ENCODE data around the gene IER3. TPM values are rescaled to one million over a fixed set of nuclear protein-coding genes. Genes with fewer than 3 reads are reported as not detected.
A peak's percentile ranks its signal among the peaks of the same experiment; 100 is the strongest.

The IER3 gene
- total RNA-seq (10 to 100 TPM in 7 of 9 donors, 1 to 10 TPM in 2; 1.6 to 66.2 (median 38.2) TPM), polyA plus RNA-seq (100 to 1,000 TPM in 1 of 3 donors, 10 to 100 TPM in 2; 10.3 to 136 (median 49.1) TPM)
- long read RNA-seq, donor 1, partial matches to known transcripts = 0 of 13 reads
- long read RNA-seq, donor 1, other reads (novel, unspliced or antisense) = 7 of 13 reads
- long read RNA-seq, donor 2, partial matches to known transcripts = 0 of 4 reads
- long read RNA-seq, donor 2, other reads (novel, unspliced or antisense) = 0 of 4 reads
- long read RNA-seq, donor 3, partial matches to known transcripts = 0 of 3 reads
- long read RNA-seq, donor 3, other reads (novel, unspliced or antisense) = 0 of 3 reads
- long read RNA-seq, donor 4, transcript IER3-201 (2 exons, 1,244 nt) = major isoform, 5 of 8 reads
- long read RNA-seq, donor 4, partial matches to known transcripts = 0 of 8 reads
- long read RNA-seq, donor 4, other reads (novel, unspliced or antisense) = 0 of 8 reads
- long read RNA-seq, donor 5, transcript IER3-201 (2 exons, 1,244 nt) = major isoform, 26 of 29 reads
- long read RNA-seq, donor 5, partial matches to known transcripts = 0 of 29 reads
- long read RNA-seq, donor 5, other reads (novel, unspliced or antisense) = 0 of 29 reads
- long read RNA-seq, donor 6, transcript IER3-201 (2 exons, 1,244 nt) = major isoform, 7 of 8 reads
- long read RNA-seq, donor 6, partial matches to known transcripts = 0 of 8 reads
- long read RNA-seq, donor 6, other reads (novel, unspliced or antisense) = 0 of 8 reads
- long read RNA-seq, donor 7, partial matches to known transcripts = 0 of 4 reads
- long read RNA-seq, donor 7, other reads (novel, unspliced or antisense) = 0 of 4 reads
- long read RNA-seq, donor 8, partial matches to known transcripts = 0 of 3 reads
- long read RNA-seq, donor 8, other reads (novel, unspliced or antisense) = 0 of 3 reads
- long read RNA-seq, donor 9, partial matches to known transcripts = 0 of 6 reads
- long read RNA-seq, donor 9, other reads (novel, unspliced or antisense) = 5 of 6 reads
- long read RNA-seq, donor 10, partial matches to known transcripts = 0 of 2 reads
- long read RNA-seq, donor 10, other reads (novel, unspliced or antisense) = 0 of 2 reads

- peak; percentile 81 to 94 for TF ChIP-seq POLR2A (IDR thresholded peaks at IDR 0.05)
- TF ChIP-seq CTCF (IDR thresholded peaks at IDR 0.05) = peak; percentile 43 to 70 (median 60)
- DNase-seq = peak; percentile 83 to 94 (median 90)
- no peaks in the 10 kb centered on the region for H3K27me3 ChIP-seq
- H3K36me3 ChIP-seq (replicated peaks in 1 of 2) = peaks cover 0 to 22% of the 10 kb centered on the region in 2 donors
- no peaks in the 10 kb centered on the region for H3K9me3 ChIP-seq (replicated peaks in 1 of 3)
- H3K4me3 ChIP-seq = peak within 1 kb of the TSS; percentile 18 to 95 (median 70)
- WGBS, 4 donors = 3 to 16% (median 6%) methylated on average over 15 to 54 of the region's 54 CpGs
- intact Hi-C loops (cut with DNase I) = loop anchor here (10.0 kb wide), 2 partner anchors 81 to 141 kb away; partner anchors contain the start of gene DDR1 (in 1 of the 2)
- peak within 1 kb of the TSS; percentile 91 to 98 (median 94) for H3K27ac ChIP-seq
- H3K4me1 ChIP-seq (replicated peaks in 1 of 2) = peaks cover 24 to 47% of the 10 kb centered on the region in 2 donors
These were observed at the start of gene IER3 for GRCh38 chr6:30744054-30744805. Gene IER3 (minus strand): TSS chr6:30744547. CDS start chr6:30744518, 29 bp downstream.

- peaks cover 0 to 14% of the 10 kb centered on the region in 2 donors for H3K4me1 ChIP-seq (replicated peaks in 1 of 2)
- no peaks in the 10 kb centered on the region for H3K27me3 ChIP-seq
- 45 to 59% (median 51%) methylated on average over 6 of the region's 6 CpGs for WGBS, 4 donors
- intact Hi-C loops (cut with DNase I) = no loop called here
- no peaks in the 10 kb centered on the region for H3K36me3 ChIP-seq (replicated peaks in 1 of 2)
- no peaks in the 10 kb centered on the region for H3K9me3 ChIP-seq (replicated peaks in 1 of 3)
- peak overlapping the region; percentile 24 to 80 (median 50) for H3K27ac ChIP-seq
- no peak for DNase-seq
- TF ChIP-seq POLR2A (IDR thresholded peaks at IDR 0.05) (no peak), CTCF (IDR thresholded peaks at IDR 0.05) (no peak)
- no peak overlapping the region for H3K4me3 ChIP-seq
These were observed 49.3 kb upstream of the IER3 start for GRCh38 chr6:30793521-30794194.

- no peak for DNase-seq
- 69 to 95% (median 84%) methylated on average over 2 of the region's 2 CpGs for WGBS, 4 donors
- peaks cover 0 to 14% of the 10 kb centered on the region in 2 donors for H3K4me1 ChIP-seq (replicated peaks in 1 of 2)
- no peaks in the 10 kb centered on the region for H3K9me3 ChIP-seq (replicated peaks in 1 of 3)
- no peaks in the 10 kb centered on the region for H3K27me3 ChIP-seq
- H3K27ac ChIP-seq = peak overlapping the region in 1 of 5 donors; percentile 78
- TF ChIP-seq CTCF (IDR thresholded peaks at IDR 0.05) = no peak
- TF ChIP-seq POLR2A (IDR thresholded peaks at IDR 0.05) = no peak
- H3K4me3 ChIP-seq = no peak overlapping the region
- intact Hi-C loops (cut with DNase I) = no loop called here
- H3K36me3 ChIP-seq (replicated peaks in 1 of 2) = no peaks in the 10 kb centered on the region
These were observed 48.4 kb upstream of the IER3 start for GRCh38 chr6:30792786-30793185.
